ENCODE results near the gene OPN4. TPM values are rescaled to one million over a fixed set of nuclear protein-coding genes. Genes with fewer than 3 reads are reported as not detected.
A peak's percentile ranks its signal among the peaks of the same experiment; 100 is the strongest.

The OPN4 gene
- polyA plus RNA-seq, 2 of the 4 experiments (the other 2 are of a cell fraction): not detected

DNA sequence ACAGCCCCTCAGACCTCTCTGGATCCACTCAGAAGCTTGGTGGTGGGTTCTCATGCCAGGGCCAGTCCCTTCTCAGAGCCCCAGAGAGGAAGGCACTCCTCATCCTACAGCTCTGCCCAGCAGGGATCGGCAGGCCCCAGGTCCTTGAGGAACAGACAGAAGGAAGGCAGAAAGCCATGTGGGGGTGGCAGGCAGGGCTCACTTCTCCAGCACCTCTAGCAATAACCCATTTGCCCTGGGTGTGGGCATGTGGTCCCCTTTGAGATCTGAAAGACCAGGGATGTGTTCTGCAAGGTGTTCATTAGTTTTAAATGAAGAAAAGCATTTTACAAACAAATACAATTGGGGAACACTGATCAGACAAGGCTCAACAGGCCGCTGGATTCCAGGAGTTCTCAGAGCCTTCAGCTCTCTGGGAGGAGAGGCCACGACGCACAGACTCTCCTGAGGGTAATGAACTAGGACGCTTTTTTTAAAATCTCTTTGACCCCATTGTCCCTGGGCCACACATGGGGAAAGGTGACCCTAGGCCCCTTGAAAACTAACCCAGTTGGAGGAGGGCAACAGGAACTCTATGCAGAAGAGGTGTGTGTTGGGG lies 54.5 kb downstream of the OPN4 start (continued):
- TF ChIP-seq, protein P1, sequence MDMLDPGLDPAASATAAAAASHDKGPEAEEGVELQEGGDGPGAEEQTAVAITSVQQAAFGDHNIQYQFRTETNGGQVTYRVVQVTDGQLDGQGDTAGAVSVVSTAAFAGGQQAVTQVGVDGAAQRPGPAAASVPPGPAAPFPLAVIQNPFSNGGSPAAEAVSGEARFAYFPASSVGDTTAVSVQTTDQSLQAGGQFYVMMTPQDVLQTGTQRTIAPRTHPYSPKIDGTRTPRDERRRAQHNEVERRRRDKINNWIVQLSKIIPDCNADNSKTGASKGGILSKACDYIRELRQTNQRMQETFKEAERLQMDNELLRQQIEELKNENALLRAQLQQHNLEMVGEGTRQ (IDR thresholded peaks at IDR 0.05): no peak
- TF ChIP-seq ZFP36 (IDR thresholded peaks at IDR 0.05; ENCODE audit: borderline replicate concordance, partially characterized antibody) (no peak), ZC3H11A (IDR thresholded peaks at IDR 0.05) (no peak)

DNA sequence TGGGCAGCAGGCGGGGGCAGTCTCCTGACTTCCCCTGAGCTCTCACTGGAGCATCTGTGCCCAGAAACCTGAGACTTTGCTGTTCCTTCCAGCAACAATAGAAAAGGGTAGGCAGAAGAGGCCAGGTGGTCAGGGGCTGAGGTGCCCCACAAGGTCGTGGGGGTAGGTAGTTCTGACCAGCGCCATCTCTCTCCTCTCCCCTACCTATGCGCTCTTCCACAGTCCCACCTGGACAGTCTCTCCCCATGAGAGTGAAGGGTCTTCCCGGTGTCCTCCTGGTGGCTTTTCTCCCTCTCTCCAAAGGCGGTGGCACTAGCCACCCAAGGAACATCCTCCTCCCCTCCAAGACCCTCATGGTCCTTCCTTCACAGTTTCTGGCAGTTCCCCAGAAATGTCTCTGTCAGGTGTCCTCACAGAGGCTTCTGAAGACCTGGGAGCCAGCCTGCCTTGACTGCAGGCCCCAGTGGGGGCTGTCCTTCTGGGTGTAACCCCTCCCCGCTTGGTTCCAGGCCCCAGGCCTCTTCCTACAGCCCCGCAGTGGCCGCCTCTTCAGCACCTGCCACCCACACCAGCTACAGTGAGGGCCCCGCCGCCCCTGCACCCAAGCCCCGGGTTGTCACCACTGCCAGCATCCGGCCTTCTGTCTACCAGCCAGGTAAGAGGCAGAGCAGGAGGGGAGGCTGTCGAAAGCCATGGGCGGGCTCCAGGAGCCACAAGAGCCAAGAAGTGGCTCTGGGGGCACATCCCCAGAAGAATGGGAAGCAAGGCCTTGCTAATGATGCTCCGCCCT lies 55.2 kb downstream of the OPN4 start:
- WGBS (ENCODE audit: missing lambda C conversion rate): 92% methylated on average over 15 of the region's 16 CpGs
- Histone ChIP-seq H3K9me3 (no peaks in the 10 kb centered on the region), H3K4me1 (peaks cover 11% of the 10 kb centered on the region; the same call in 2 of the 3 replicates), H3K27ac (no peak overlapping the region), H3K4me2 (no peak overlapping the region), H3K4me3 (no peak overlapping the region)
- DNase-seq (ENCODE audit: low read depth in 1 of 2, low spot score in 1 of 2) (no peak), FAIRE-seq (no peak), ATAC-seq (no peak)
- POLR2A ChIA-PET: no interaction called here
- CTCF ChIA-PET: interaction anchor here (1.1 to 3.5 kb wide), 5 partner anchors 14 to 309 kb away, joined by 3 to 16 read pairs (median 3); no protein-coding TSS in a partner anchor
- TF ChIP-seq, protein P2, sequence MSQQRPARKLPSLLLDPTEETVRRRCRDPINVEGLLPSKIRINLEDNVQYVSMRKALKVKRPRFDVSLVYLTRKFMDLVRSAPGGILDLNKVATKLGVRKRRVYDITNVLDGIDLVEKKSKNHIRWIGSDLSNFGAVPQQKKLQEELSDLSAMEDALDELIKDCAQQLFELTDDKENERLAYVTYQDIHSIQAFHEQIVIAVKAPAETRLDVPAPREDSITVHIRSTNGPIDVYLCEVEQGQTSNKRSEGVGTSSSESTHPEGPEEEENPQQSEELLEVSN (IDR thresholded peaks at IDR 0.05; ENCODE audit: borderline replicate concordance, low read depth): no peak
- no peak for TF ChIP-seq RCOR1 (IDR thresholded peaks at IDR 0.05; ENCODE audit: low read depth, low read length)
- TF ChIP-seq, protein P3, sequence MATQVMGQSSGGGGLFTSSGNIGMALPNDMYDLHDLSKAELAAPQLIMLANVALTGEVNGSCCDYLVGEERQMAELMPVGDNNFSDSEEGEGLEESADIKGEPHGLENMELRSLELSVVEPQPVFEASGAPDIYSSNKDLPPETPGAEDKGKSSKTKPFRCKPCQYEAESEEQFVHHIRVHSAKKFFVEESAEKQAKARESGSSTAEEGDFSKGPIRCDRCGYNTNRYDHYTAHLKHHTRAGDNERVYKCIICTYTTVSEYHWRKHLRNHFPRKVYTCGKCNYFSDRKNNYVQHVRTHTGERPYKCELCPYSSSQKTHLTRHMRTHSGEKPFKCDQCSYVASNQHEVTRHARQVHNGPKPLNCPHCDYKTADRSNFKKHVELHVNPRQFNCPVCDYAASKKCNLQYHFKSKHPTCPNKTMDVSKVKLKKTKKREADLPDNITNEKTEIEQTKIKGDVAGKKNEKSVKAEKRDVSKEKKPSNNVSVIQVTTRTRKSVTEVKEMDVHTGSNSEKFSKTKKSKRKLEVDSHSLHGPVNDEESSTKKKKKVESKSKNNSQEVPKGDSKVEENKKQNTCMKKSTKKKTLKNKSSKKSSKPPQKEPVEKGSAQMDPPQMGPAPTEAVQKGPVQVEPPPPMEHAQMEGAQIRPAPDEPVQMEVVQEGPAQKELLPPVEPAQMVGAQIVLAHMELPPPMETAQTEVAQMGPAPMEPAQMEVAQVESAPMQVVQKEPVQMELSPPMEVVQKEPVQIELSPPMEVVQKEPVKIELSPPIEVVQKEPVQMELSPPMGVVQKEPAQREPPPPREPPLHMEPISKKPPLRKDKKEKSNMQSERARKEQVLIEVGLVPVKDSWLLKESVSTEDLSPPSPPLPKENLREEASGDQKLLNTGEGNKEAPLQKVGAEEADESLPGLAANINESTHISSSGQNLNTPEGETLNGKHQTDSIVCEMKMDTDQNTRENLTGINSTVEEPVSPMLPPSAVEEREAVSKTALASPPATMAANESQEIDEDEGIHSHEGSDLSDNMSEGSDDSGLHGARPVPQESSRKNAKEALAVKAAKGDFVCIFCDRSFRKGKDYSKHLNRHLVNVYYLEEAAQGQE (IDR thresholded peaks at IDR 0.05): no peak
- TF ChIP-seq ESRRA (IDR thresholded peaks at IDR 0.05; ENCODE audit: borderline replicate concordance, low read length): no peak
- no peak for TF ChIP-seq POLR2AphosphoS2 (conservative IDR thresholded peaks at IDR 0.05; ENCODE audit: low read length)
- no peak for TF ChIP-seq KDM1A (IDR thresholded peaks at IDR 0.05; ENCODE audit: low read depth)
- no peak for TF ChIP-seq CHD2 (IDR thresholded peaks at IDR 0.05; ENCODE audit: low read length, partially characterized antibody)
- no peak for TF ChIP-seq RNF2 (IDR thresholded peaks at IDR 0.05; ENCODE audit: borderline replicate concordance, low read depth)
- no peak for TF ChIP-seq SMC3 (IDR thresholded peaks at IDR 0.05)
- no peak for TF ChIP-seq FOSL2 (IDR thresholded peaks at IDR 0.05)
- TF ChIP-seq FOSL2 (CRISPR knock-in tag; IDR thresholded peaks at IDR 0.05): no peak
- TF ChIP-seq ZFP36 (IDR thresholded peaks at IDR 0.05; ENCODE audit: borderline replicate concordance, partially characterized antibody): no peak
- TF ChIP-seq NR3C1 (IDR thresholded peaks at IDR 0.05): no peak
- no peak for TF ChIP-seq CHD4 (IDR thresholded peaks at IDR 0.05; ENCODE audit: borderline replicate concordance)
- no peak for TF ChIP-seq SREBF2 (IDR thresholded peaks at IDR 0.05)

DNA sequence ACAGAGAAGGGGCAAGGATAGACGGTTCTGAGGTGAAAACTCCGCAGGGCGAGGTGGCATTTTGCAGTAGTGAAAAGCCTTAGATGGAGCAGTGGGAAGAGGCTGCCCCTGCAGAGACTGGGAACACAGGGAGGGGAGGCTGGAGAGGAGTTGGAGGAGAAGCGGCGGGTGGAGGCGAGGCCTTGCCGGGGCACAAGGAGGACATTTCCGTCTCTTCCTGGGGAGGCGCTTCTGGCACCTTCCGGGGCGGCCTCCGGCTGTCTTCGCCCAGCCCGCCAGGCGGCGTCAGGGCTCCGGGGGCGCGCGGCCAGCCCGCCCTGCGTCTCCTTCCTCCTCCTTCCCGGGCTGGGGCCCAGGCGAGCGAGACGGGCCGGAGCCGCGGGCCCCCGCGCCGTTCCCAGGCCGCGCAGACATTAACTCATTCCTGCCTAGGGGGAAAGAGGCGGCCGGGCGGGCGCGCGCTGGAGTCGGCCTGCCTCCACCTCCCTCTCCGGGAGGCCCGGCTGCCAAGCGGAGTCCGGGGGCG lies 56.7 kb downstream of the OPN4 start:
- peak overlapping the region; percentile 96 to 100 for H3K27ac ChIP-seq
- no peaks in the 10 kb centered on the region for H3K9me3 ChIP-seq
- ATAC-seq: peak; percentile 88 to 96
- no peak for FAIRE-seq
- peak overlapping the region; percentile 72 for H3K4me3 ChIP-seq
- 12% methylated on average over 18 of the region's 46 CpGs for WGBS (ENCODE audit: missing lambda C conversion rate)
- DNase-seq (ENCODE audit: low read depth in 1 of 2, low spot score in 1 of 2): peak; percentile 88 to 90
- POLR2A ChIA-PET: interaction anchor here (1.0 to 2.1 kb wide), 2 partner anchors 45 to 138 kb away, joined by 3 to 25 read pairs; partner anchors contain the start of gene BMPR1A
- H3K4me1 ChIP-seq: peaks cover 11% of the 10 kb centered on the region; the same call in 2 of the 3 replicates
- CTCF ChIA-PET: interaction anchor here (1.4 to 3.6 kb wide), 5 partner anchors 10 to 294 kb away, joined by 3 to 10 read pairs (median 5); no protein-coding TSS in a partner anchor
- H3K4me2 ChIP-seq: peak overlapping the region; percentile 80
- TF ChIP-seq PHF8 (IDR thresholded peaks at IDR 0.05; ENCODE audit: borderline replicate concordance, low read depth) (peak; percentile 81), RCOR1 (IDR thresholded peaks at IDR 0.05; ENCODE audit: low read depth, low read length) (no peak), MYC (IDR thresholded peaks at IDR 0.05; ENCODE audit: borderline replicate concordance, low read length) (peak; percentile 19; the same call in 1 of the 2 replicates), HOXB13 (CRISPR knock-in tag; IDR thresholded peaks at IDR 0.05; ENCODE audit: low read depth) (no peak; the same call in 1 of the 2 replicates), ZSCAN20 (CRISPR knock-in tag; IDR thresholded peaks at IDR 0.05) (no peak), SMC3 (IDR thresholded peaks at IDR 0.05) (peak; percentile 93)
- TF ChIP-seq, protein P4, sequence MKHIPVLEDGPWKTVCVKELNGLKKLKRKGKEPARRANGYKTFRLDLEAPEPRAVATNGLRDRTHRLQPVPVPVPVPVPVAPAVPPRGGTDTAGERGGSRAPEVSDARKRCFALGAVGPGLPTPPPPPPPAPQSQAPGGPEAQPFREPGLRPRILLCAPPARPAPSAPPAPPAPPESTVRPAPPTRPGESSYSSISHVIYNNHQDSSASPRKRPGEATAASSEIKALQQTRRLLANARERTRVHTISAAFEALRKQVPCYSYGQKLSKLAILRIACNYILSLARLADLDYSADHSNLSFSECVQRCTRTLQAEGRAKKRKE (CRISPR knock-in tag; IDR thresholded peaks at IDR 0.05; ENCODE audit: low read depth): no peak
- TF ChIP-seq, protein P5, sequence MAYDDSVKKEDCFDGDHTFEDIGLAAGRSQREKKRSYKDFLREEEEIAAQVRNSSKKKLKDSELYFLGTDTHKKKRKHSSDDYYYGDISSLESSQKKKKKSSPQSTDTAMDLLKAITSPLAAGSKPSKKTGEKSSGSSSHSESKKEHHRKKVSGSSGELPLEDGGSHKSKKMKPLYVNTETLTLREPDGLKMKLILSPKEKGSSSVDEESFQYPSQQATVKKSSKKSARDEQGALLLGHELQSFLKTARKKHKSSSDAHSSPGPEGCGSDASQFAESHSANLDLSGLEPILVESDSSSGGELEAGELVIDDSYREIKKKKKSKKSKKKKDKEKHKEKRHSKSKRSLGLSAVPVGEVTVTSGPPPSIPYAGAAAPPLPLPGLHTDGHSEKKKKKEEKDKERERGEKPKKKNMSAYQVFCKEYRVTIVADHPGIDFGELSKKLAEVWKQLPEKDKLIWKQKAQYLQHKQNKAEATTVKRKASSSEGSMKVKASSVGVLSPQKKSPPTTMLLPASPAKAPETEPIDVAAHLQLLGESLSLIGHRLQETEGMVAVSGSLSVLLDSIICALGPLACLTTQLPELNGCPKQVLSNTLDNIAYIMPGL (CRISPR knock-in tag; IDR thresholded peaks at IDR 0.05; ENCODE audit: borderline replicate concordance): peak; percentile 86; the same call in 1 of the 2 replicates
- TF ChIP-seq, protein P6, sequence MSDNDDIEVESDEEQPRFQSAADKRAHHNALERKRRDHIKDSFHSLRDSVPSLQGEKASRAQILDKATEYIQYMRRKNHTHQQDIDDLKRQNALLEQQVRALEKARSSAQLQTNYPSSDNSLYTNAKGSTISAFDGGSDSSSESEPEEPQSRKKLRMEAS (IDR thresholded peaks at IDR 0.05): peak; percentile 82

Measured in A549 (cell line).